KMS-11 (cell line): ENCODE results near the gene SNU13.

Experiments used
- H2AFZ ChIP-seq: fragments of 200-600 bp; sonication (generic); 2 replicates; pipeline ENCODE4 v1.6.1; 2016; ENCODE audit warnings: antibody characterized with exemption, mixed run types, low read depth
- H3K27ac ChIP-seq: fragments of 200-600 bp; sonication (generic); 2 replicates; pipeline ENCODE4 v1.6.1; 2016; ENCODE audit warnings: mild to moderate bottlenecking, mixed run types
- H3K27me3 ChIP-seq: fragments of 200-600 bp; sonication (generic); 2 replicates; pipeline ENCODE4 v1.6.1; 2017; ENCODE audit warnings: mild to moderate bottlenecking, low read depth, mixed run types, moderate library complexity; ENCODE audit not compliant: insufficient read depth
- H3K36me3 ChIP-seq: fragments of 200-600 bp; sonication (generic); 2 replicates; pipeline ENCODE4 v1.6.1; 2017; ENCODE audit warnings: mild to moderate bottlenecking, mixed run types; ENCODE audit not compliant: insufficient read depth
- H3K4me1 ChIP-seq: fragments of 200-600 bp; sonication (generic); 2 replicates; pipeline ENCODE4 v1.6.1; 2016; ENCODE audit warnings: mild to moderate bottlenecking, low read depth, mixed run types; ENCODE audit not compliant: poor library complexity, severe bottlenecking
- H3K4me2 ChIP-seq: fragments of 200-600 bp; sonication (generic); 2 replicates; pipeline ENCODE4 v1.7.0; 2016; ENCODE audit warnings: mild to moderate bottlenecking, mixed run types
- H3K4me3 ChIP-seq: fragments of 200-600 bp; sonication (generic); IDR thresholded peaks from 2 replicates; pipeline ENCODE4 v1.6.1; 2017; ENCODE audit warnings: low read depth, low read length, mixed read lengths; ENCODE audit not compliant: insufficient read depth
- H3K79me2 ChIP-seq: fragments of 200-600 bp; sonication (generic); 2 replicates; pipeline ENCODE4 v1.6.1; 2016; ENCODE audit warnings: low read depth, mixed run types; ENCODE audit not compliant: insufficient read depth
- H3K9ac ChIP-seq: fragments of 200-600 bp; sonication (generic); 2 replicates; pipeline ENCODE4 v1.6.1; 2016; ENCODE audit warnings: mild to moderate bottlenecking, mixed run types
- H4K20me1 ChIP-seq: fragments of 200-600 bp; sonication (generic); 2 replicates; pipeline ENCODE4 v1.6.1; 2016; ENCODE audit warnings: mild to moderate bottlenecking, mixed run types; ENCODE audit not compliant: insufficient read depth
- TF ChIP-seq, protein P1 (sequence below): fragments of 200-600 bp; sonication (generic); conservative IDR thresholded peaks from 2 replicates; pipeline ENCODE4 v1.6.1; 2017; ENCODE audit warnings: low read depth, mild to moderate bottlenecking, antibody characterized with exemption, low read length, moderate library complexity, mixed read lengths

The SNU13 gene

DNA sequence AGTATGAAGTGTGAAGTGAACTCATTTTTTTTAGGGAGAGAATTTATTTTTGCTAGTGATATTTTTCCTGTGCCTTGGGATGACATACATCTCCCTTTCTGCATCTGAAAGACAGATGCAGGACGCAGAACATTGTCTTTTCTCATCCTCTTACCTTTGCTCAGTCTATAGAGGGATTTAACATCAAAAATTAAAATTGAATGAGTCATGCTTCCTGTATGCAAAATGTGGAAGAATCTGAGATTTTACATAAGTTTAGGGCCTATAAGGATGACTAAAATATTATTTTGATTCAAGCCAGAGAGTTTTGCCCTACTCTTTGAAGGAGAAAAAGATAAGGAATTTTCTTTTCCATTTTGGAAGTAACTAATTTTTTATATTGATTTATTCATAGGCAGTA lies 40.2 kb downstream of the SNU13 start:
- Histone ChIP-seq H3K79me2 (no peaks in the 10 kb centered on the region; the same call in 1 of the 2 replicates), H3K9ac (no peak overlapping the region), H4K20me1 (no peaks in the 10 kb centered on the region), H3K27me3 (no peaks in the 10 kb centered on the region), H3K27ac (no peak overlapping the region), H3K4me3 (no peak overlapping the region), H3K36me3 (no peaks in the 10 kb centered on the region; the same call in 1 of the 2 replicates), H3K4me2 (no peak overlapping the region), H2AFZ (no peak overlapping the region), H3K4me1 (peaks cover 1% of the 10 kb centered on the region)
- TF ChIP-seq, protein P1, sequence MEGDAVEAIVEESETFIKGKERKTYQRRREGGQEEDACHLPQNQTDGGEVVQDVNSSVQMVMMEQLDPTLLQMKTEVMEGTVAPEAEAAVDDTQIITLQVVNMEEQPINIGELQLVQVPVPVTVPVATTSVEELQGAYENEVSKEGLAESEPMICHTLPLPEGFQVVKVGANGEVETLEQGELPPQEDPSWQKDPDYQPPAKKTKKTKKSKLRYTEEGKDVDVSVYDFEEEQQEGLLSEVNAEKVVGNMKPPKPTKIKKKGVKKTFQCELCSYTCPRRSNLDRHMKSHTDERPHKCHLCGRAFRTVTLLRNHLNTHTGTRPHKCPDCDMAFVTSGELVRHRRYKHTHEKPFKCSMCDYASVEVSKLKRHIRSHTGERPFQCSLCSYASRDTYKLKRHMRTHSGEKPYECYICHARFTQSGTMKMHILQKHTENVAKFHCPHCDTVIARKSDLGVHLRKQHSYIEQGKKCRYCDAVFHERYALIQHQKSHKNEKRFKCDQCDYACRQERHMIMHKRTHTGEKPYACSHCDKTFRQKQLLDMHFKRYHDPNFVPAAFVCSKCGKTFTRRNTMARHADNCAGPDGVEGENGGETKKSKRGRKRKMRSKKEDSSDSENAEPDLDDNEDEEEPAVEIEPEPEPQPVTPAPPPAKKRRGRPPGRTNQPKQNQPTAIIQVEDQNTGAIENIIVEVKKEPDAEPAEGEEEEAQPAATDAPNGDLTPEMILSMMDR, result no peak

DNA sequence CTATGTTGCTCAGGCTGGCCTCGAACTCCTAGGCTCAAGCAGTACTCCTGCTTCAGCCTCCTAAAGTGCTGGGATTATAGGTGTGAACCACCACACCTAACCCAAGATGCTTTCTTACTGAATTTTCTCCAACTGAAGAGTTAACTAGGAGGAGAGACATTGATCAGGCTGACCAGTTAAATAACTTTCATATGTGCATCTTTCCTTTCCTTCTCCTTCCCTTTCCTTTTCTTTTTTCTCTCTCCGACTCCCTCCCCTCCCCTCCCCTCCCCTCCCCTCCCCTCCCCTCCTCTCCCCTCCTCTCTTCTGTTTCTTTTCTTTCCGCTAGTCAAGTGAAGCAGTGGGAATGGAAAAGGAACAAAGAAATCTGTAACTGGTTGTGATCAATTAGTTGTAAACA lies 40.9 kb downstream of the SNU13 start:
- H3K36me3 ChIP-seq, result peaks cover 3% of the 10 kb centered on the region; the same call in 1 of the 2 replicates
- H3K9ac ChIP-seq, result no peak overlapping the region
- no peaks in the 10 kb centered on the region for H4K20me1 ChIP-seq
- H3K4me2 ChIP-seq, result no peak overlapping the region
- H3K27ac ChIP-seq, result no peak overlapping the region
- no peak overlapping the region for H2AFZ ChIP-seq
- peaks cover 1% of the 10 kb centered on the region; the same call in 1 of the 2 replicates for H3K79me2 ChIP-seq
- TF ChIP-seq, protein P1, result no peak
- H3K4me3 ChIP-seq, result no peak overlapping the region
- no peaks in the 10 kb centered on the region for H3K4me1 ChIP-seq
- H3K27me3 ChIP-seq, result no peaks in the 10 kb centered on the region

DNA sequence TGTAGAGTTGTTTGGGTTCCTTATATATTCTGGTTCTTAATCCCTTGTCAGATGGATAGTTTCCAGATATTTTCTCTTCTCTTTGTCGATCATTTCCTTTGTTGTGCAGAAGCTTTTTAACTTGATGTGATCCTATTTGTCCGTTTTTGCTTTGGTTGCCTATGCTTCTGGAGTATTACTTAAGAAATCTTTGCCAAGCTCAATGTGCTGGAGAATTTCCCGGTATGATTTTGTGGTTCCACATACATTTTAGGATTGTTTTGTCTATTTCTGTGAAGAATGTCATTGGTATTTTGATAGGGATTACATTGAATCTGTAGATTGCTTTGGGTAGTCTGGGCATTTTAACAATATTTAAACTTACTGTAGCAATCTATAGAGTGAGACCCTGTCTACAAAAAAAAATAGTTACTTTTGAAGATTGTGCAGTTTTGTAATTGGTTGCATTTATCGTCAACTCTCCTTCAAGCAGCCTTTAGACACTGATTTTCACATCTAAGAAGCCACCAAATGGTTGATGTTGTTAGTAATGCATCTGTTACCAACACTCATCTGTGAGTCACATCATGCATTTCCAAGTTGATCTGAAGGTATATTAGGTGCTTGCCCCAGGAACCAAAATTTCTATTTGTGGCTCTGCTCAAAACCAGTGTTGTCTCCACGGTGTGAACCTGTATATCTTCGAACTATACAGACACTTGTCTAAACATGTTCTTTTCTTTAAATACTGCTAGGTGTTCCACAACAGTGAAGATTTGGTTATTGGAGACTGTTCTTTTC lies 46.1 kb downstream of the SNU13 start:
- Histone ChIP-seq H3K4me3 (no peak overlapping the region), H4K20me1 (no peaks in the 10 kb centered on the region), H3K36me3 (peaks cover 12% of the 10 kb centered on the region; the same call in 1 of the 2 replicates), H3K79me2 (peaks cover 13% of the 10 kb centered on the region; the same call in 1 of the 2 replicates), H3K4me1 (no peaks in the 10 kb centered on the region), H3K27ac (no peak overlapping the region), H2AFZ (no peak overlapping the region), H3K27me3 (no peaks in the 10 kb centered on the region), H3K9ac (no peak overlapping the region), H3K4me2 (no peak overlapping the region)
- TF ChIP-seq, protein P1, result no peak

DNA sequence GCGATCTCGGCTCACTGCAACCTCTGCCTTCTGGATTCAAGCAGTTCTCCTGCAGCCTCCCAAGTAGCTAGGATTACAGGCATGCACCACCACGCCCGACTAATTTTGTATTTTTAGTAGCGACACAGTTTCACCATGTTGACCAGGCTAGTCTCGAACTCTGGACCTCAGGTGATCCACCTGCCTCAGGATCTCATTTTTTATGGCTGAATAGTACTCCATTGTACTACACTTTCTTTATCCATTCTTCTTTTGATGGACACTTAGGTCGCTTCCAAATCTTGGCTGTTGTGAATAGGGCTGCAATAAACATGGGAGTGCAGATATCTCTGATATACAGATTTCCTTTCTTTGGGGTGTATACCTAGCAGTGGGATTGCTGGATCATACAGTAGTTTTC lies 46.8 kb downstream of the SNU13 start:
- H3K4me1 ChIP-seq, result no peaks in the 10 kb centered on the region
- H3K79me2 ChIP-seq, result peaks cover 13% of the 10 kb centered on the region; the same call in 1 of the 2 replicates
- no peak overlapping the region for H3K27ac ChIP-seq
- TF ChIP-seq, protein P1, result no peak
- H3K27me3 ChIP-seq, result no peaks in the 10 kb centered on the region
- no peak overlapping the region for H3K4me2 ChIP-seq
- no peak overlapping the region for H2AFZ ChIP-seq
- peaks cover 18% of the 10 kb centered on the region; the same call in 1 of the 2 replicates for H3K36me3 ChIP-seq
- H3K4me3 ChIP-seq, result no peak overlapping the region
- H4K20me1 ChIP-seq, result no peaks in the 10 kb centered on the region
- H3K9ac ChIP-seq, result no peak overlapping the region
